GM18907 (cell line): Measurements from ENCODE around the gene ARHGAP19.

Source experiments
- ATAC-seq: cut with Tn5 transposase; IDR thresholded peaks from one replicate; pipeline ENCODE4 v1.9.1; 2021; ENCODE audit warnings: mild to moderate bottlenecking, moderate library complexity; ENCODE audit not compliant: unreplicated experiment

The ARHGAP19 gene

GRCh38 chr10:97292097-97292861 is at the start of gene ARHGAP19:
ARHGAP19 (minus strand) TSS chr10:97292637; CDS start chr10:97292627, 10 bp downstream.
- peak; percentile 95 for ATAC-seq

GRCh38 chr10:97341416-97341815 is 49.0 kb upstream of the ARHGAP19 start:
- no peak for ATAC-seq

- no peak for ATAC-seq
Measured at GRCh38 chr10:97338041-97338440, 45.6 kb upstream of the ARHGAP19 start.

- ATAC-seq = no peak
Measured at GRCh38 chr10:97336942-97337831, 44.8 kb upstream of the ARHGAP19 start.

- no peak for ATAC-seq
Measured at GRCh38 chr10:97336446-97336845, 44.0 kb upstream of the ARHGAP19 start.

- ATAC-seq = no peak
Measured at GRCh38 chr10:97336006-97336405, 43.6 kb upstream of the ARHGAP19 start.

GRCh38 chr10:97335188-97335619 is 42.8 kb upstream of the ARHGAP19 start:
- no peak for ATAC-seq

GRCh38 chr10:97334370-97335175 is 42.1 kb upstream of the ARHGAP19 start, which contains the start of gene FRAT2:
FRAT2 (minus strand) TSS chr10:97334729; CDS start chr10:97334572, 157 bp downstream.
- peak; percentile 85 for ATAC-seq

GRCh38 chr10:97333601-97334369 is 41.3 kb upstream of the ARHGAP19 start:
- ATAC-seq = peak; percentile 25

GRCh38 chr10:97333351-97333600 is 40.8 kb upstream of the ARHGAP19 start:
- ATAC-seq = no peak

- no peak for ATAC-seq
Measured at GRCh38 chr10:97332591-97333350, 40.3 kb upstream of the ARHGAP19 start.

GRCh38 chr10:97331153-97331703 is 38.8 kb upstream of the ARHGAP19 start:
- ATAC-seq = no peak

GRCh38 chr10:97329766-97330165 is 37.3 kb upstream of the ARHGAP19 start:
- no peak for ATAC-seq

- ATAC-seq = no peak
Measured at GRCh38 chr10:97328646-97329453, 36.4 kb upstream of the ARHGAP19 start.

- ATAC-seq = no peak
Measured at GRCh38 chr10:97327348-97328294, 35.2 kb upstream of the ARHGAP19 start.

- ATAC-seq = no peak
Measured at GRCh38 chr10:97325754-97326153, 33.3 kb upstream of the ARHGAP19 start.

GRCh38 chr10:97323501-97323900 is 31.1 kb upstream of the ARHGAP19 start:
- ATAC-seq = no peak
